ENCODE results near the gene NTSR2.
A peak's percentile ranks its signal among the peaks of the same experiment; 100 is the strongest.

Gene NTSR2

DNA sequence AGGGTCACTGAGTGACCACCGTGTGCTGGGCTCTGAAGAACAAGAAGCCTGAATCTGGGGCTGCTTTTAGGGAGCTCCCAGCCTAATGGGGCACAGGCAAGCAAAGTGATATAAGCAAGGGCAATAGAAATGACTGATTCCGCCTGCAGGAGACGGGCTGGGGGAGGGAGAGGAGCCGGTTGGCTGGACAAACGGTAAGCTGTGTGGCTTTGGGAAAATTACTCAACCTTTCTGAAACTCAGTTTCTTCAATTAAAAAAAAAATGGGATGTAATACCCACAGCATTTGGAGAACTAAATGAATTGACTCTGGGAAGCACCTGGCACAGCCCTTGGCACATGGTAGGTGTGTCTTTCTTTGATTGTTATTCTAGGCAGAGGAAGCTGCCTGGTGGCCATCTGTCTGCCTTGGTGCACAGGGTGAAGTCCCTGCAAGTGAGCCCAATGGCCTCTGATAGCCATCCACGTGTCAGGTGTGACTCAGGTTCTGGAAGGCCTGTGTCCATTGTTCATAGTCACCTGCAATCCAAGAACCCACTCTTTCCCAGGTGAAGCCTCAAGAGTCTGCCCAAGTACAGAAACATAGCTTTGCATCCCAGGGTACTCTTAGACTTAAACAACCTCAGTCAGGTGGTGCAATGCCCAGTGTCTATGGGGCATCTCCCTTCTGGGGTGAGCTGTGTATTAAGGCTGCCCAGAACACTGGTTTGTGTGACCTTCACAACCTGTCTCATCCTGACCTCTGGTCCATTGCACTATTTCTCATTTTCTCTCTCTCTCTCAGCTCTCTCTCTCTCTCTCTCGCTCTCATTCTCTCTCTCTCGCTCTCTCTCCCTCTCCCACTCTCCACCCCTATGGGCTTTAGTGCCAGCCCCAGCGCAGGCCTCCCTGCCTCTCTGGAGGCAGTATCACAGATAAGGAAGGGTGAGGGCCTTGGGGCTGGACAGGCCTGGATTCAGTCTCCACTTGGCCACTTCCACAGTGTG, 30.0 kb upstream of the NTSR2 start:
- no peak for DNase-seq (ENCODE audit: low read depth in 2 of 2, low spot score in 1 of 2)

GRCh38 chr2:11698009-11698922, 28.3 kb upstream of the NTSR2 start:
- DNase-seq (ENCODE audit: low read depth in 2 of 2, low spot score in 1 of 2): no peak

DNA sequence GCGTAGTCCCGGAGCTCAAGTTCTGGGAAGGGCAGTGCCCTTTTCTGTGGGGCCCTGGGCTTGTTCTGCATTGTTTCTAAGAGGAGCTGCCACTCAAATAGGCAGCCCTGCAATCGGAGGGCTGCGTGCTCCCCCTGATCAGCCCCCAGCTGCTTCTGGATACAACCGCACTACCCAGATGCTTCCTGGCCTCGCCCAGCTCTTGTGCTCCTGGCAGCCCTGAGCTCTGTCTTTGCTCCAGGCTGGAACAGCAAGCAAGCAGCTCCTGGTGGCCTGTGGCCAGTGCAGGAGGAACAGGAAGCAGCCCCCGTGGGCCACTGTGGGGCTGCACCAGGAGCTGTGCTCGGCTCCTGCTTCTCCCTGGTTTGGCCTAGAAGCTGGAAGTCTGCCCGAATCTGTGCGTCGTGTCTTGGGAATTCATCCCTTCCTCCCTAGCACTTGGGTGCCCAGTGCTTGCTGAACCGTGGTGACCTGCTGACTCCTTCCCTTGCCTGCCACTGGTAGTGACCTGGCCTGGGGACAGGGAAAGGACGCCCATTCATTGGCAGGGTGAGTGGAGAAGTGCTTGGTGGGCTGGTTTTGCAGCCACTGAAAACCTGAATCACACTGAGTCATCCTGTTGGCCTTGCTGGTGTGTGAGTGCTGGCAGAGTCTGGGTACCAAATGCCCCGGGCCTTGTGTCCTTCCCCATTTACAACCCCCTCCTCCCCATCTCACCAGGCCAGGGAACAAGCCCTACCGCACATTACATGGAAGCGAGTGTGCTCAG, 27.3 kb upstream of the NTSR2 start:
- no peak for DNase-seq (ENCODE audit: low read depth in 2 of 2, low spot score in 1 of 2)

DNA sequence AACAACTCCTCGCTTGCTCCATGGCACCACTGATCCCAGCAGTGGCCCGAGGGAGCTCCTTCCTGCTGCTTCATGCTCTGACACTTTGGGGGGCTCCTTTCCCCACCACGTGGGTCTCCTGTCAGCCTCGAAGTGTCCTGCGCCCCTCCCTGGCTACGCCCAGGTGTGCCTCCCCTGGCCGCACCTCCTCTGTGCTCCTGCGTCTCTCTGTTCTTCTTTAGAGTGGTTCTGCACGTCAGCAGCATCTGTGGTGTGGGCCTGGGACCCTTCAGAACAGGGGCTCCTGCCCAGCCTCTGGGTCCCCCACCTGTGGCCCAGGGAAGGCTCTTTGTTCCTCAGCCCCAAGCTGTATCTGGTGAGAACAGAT, 26.7 kb upstream of the NTSR2 start:
- DNase-seq (ENCODE audit: low read depth in 2 of 2, low spot score in 1 of 2): no peak

- no peak for DNase-seq (ENCODE audit: low read depth in 2 of 2, low spot score in 1 of 2)
Observed at GRCh38 chr2:11695576-11695975, 25.6 kb upstream of the NTSR2 start.

DNA sequence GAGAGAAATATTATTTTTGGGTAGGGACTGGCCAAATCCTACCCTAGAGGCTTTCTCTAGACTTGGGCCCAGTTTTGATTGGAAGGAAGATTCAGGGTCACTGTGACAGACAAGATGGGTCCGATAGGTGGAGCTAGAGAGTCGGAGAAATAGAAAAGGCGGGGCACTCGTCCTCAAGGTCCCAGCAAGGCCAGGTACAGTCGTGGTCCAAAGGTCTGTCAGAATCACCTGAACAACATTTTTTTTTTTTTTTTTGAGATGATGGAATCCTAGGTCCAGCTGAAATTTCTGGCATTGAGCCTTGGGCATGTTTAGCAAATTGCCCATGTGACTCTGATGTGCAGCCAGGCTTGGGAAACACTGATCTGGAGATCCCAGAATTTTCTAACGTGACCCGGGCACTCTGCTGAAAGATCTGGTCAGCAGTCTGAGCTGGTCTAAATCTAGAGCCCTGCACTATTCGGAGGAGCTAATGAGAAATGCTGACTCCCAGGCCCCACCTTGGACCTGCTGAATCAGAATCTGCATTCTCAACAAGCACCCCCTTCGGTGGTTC, 23.0 kb upstream of the NTSR2 start:
- DNase-seq (ENCODE audit: low read depth in 2 of 2, low spot score in 1 of 2): peak; percentile 12 to 42

DNA sequence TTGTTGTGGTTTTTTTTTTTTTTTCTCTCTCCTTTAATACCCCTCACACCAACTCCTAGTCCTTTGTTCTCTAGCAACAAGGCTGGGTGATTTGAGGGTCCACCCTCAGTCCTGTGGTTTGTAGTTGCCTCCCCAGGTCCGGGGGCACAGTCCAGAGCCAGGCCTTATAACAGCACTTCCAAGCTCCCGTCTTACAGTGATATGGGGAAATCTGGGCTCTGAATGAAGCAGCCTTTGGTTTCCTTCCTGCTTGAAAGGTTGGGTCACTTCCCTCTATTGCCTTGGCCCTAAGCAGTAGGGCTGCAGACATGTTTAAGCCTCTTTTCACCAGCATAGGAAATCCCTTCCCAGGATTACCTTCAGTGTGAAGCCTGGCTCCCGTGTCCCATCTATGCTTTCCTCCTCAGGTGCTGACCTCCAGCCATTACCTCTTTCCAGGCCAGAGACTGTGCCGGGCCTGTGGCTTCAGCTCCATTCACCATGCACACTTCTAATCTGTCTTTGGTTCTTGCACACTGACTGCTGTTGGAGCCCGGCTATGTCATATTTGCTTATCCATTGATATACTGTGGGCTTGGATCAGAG, 21.2 kb upstream of the NTSR2 start:
- DNase-seq (ENCODE audit: low read depth in 2 of 2, low spot score in 1 of 2): no peak

DNA sequence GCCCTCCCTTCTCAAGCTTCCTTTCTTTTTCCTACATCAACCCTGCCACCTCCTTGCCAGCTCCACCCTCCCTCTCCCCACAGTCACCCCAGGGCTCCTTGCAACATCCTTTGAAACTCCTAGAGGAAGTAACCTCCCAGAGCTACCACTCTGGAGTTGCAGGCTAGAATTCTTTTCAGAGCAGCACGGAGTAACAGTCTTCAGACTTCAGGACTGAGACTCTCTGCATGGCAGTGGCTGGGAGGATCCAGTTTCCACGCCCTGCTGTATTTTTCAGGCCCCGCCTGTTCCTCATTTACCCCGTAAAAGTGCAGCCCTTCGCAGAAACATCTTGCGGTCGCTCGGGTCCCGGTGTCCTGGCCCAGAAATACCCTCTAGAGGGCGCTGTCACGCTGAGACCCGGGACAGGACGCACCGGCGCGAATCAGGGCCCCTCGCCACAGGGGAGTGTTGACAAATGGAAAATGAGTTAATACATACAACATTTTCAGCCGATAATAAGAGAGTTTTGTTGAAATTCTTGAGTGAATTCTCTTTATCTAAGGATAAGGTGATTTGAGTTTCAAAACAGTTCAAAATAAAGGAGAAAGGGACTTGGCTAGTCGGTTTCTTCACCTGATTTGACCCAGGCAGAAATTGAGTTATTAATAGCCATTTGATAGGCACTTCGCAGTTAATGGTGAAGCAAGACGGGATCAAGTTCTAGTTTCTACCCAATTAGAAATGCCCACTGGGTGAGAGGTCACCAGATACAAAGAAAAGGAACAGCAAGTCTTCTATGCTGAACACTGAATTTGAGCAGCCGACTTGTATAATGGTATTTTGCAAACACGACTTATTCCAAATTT, 18.5 kb upstream of the NTSR2 start:
- DNase-seq (ENCODE audit: low read depth in 2 of 2, low spot score in 1 of 2): peak; percentile 59 to 74

DNA sequence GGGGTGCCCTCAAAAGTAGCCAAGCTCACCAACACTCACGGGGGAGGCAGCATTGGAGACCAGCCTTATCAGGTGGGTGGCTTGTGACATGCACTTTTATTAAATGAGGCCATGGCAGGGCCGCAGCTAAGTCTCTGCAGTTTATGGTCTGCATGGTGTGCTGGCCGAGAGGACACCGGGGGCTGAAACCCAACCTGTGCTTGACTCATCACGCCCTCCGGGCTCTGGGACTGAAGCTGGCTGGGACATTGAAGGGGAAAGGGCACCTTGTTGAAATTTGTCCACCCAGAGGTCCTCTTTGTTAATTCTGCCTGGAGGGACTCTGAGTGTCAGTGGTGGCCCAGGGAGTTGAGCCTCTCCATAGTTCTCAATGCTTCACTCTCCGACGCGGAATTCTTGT, 17.7 kb upstream of the NTSR2 start:
- no peak for DNase-seq (ENCODE audit: low read depth in 2 of 2, low spot score in 1 of 2)

- DNase-seq (ENCODE audit: low read depth in 2 of 2, low spot score in 1 of 2): no peak
Observed at GRCh38 chr2:11685906-11686470, 16.0 kb upstream of the NTSR2 start.

GRCh38 chr2:11684894-11685460, 15.0 kb upstream of the NTSR2 start:
- DNase-seq (ENCODE audit: low read depth in 2 of 2, low spot score in 1 of 2): no peak

- DNase-seq (ENCODE audit: low read depth in 2 of 2, low spot score in 1 of 2): no peak
Observed at GRCh38 chr2:11683966-11684365, 14.0 kb upstream of the NTSR2 start.

DNA sequence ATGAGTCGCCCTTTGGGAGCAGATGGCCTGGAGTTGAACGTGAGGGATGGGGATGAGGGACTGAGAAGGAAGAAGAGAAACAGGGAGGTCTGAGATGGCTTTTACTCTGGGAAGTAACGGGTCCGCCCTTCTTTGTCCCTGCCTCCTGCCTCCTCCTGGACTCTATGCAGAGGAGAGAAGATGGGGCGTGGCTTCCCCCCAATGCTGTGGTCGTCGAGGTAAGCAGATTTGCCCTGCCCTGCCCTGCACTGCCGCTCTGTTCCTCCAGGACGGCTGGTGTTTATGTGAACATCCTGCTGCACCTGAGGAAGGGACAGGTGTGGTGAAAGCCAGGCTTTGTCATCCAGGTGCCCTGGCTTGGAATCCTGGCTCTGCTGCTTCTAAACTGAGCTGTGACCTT, 13.5 kb upstream of the NTSR2 start:
- no peak for DNase-seq (ENCODE audit: low read depth in 2 of 2, low spot score in 1 of 2)

- DNase-seq (ENCODE audit: low read depth in 2 of 2, low spot score in 1 of 2): no peak
Observed at GRCh38 chr2:11682590-11682915, 12.6 kb upstream of the NTSR2 start.

DNA sequence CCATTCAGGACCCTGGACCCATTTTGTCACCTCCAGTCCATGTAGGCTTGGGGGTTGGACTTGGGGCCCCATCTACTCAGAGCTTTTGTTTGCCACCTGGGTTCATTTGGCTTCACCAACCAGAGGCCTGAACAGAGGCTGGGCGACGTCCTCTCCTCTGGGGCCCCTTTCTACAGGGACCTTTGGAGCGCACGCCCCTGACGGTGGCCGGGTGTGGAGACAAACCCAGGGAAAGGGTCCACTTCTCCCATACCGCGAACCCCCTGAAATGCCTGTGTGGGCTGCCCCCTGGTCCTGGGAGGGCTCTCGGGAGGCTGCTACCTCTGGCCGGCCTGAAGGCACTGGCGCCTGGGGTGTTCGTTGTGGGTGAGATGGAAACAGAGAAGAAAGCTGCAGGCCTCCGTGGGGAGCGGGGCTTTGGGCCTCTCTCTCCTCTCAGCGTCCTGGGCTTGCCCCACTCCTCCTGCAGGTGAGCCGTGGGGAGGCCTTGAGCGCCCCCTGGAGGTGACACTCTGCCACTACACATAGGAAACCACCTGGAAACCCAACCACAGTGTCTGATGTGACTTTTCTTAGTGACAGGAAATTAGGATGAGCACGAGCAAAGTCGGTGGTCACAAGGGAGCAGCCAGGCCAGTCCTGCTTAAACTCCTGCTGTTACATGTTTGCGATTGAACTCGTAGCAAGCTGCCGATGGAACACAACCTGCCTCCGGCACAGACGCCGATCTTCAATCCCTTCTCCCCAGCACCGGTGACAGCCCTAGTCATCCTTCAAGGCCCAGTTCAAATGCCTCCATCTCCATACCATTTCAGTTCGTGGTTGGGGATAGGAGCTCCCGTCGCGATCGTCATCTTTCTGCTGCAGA, 12.0 kb upstream of the NTSR2 start:
- peak in 1 of 2 donors; percentile 12 for DNase-seq (ENCODE audit: low read depth in 2 of 2, low spot score in 1 of 2)

DNA sequence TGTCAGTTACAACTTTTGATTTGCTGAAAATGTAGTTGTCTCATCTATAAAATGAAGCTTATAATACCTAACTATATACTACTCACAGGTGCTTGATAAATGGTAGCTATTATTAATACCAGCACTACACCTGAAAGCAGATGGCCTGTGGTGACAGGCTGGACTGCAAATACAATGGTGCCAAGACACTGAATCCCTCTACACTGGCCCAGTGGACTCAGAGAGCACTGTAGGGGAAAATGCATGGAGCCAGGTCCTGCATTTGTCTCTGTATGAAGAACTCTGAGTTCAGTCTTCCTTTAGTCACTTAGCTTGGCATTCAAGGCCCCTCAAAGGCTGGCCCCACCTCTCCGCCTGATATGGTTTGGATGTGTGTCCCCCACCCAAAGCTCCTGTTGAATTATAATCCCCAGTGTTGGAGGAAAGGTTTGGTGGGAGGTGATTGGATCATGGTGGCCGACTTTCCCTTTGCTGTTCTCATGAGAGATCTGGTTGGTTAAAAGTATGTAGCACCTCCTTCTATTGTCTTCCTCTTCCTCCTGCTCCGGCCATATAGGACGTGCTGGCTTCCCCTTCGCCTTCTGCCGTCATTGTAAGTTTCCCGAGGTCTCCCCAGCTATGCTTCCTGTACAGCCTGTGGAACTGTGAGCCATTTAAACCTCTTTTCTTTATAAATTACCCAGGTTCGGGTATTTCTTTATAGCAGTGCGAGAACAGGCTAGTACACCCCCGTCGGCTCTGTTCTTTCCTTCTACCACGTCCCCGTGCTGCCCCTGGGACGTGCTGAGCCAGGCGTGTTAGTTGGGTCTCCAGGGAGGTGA, 11.1 kb upstream of the NTSR2 start:
- DNase-seq (ENCODE audit: low read depth in 2 of 2, low spot score in 1 of 2): no peak

- DNase-seq (ENCODE audit: low read depth in 2 of 2, low spot score in 1 of 2): no peak
Observed at GRCh38 chr2:11680182-11680900, 10.3 kb upstream of the NTSR2 start.

Measured in stimulated activated CD8-positive, alpha-beta memory T cell treated with anti-CD3 and anti-CD28 coated beads, Interleukin-4, amount 100 ng/mL, for 4 hours (primary cell).